Loucy (cell line): ENCODE results near the gene ZIC1.

Experiments used
- EZH2phosphoT487 ChIP-seq: fragments of 200-600 bp; IDR thresholded peaks from 2 replicates; pipeline ENCODE4 v1.6.1; 2018; ENCODE audit warnings: antibody characterized with exemption, mild to moderate bottlenecking, moderate library complexity, borderline replicate concordance
- TF ChIP-seq, protein P1 (sequence below): fragments of 200-600 bp; sonication (generic); conservative IDR thresholded peaks from 2 replicates; pipeline ENCODE4 v1.5.1; 2014; ENCODE audit warnings: mild to moderate bottlenecking, antibody characterized with exemption, low read length

DNA sequence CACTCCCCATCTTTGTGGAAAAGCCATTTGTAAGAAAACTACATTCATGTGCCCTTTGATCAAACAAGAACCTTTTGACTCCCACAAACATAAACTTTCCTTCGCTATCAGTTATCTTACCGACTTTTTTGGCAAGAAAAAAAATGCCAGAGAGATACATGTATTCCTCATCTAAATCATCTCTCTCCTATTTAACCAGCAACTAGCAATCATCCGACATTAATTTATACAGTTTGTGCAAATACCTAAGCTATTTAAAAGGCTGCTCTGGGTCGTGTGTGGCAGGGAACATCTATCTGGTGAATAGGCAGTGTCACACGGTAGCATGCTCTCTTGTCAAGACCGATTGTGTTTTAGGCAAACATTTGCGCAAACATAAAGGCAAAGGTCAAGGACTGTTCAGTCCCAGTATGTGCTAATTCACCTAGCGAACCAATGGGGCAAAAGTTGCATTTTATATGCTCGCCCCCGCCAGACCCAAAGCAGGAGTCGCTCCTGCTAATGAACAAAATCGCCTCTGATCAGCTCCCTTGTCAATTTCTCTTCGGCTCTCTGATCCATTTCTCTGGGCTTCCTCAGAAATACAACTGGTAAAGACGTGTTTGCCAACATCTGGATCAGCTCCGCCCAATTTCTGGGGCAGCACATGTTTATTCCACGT lies 40.5 kb upstream of the ZIC1 start:
- TF ChIP-seq, protein P1, sequence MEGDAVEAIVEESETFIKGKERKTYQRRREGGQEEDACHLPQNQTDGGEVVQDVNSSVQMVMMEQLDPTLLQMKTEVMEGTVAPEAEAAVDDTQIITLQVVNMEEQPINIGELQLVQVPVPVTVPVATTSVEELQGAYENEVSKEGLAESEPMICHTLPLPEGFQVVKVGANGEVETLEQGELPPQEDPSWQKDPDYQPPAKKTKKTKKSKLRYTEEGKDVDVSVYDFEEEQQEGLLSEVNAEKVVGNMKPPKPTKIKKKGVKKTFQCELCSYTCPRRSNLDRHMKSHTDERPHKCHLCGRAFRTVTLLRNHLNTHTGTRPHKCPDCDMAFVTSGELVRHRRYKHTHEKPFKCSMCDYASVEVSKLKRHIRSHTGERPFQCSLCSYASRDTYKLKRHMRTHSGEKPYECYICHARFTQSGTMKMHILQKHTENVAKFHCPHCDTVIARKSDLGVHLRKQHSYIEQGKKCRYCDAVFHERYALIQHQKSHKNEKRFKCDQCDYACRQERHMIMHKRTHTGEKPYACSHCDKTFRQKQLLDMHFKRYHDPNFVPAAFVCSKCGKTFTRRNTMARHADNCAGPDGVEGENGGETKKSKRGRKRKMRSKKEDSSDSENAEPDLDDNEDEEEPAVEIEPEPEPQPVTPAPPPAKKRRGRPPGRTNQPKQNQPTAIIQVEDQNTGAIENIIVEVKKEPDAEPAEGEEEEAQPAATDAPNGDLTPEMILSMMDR: no peak
- TF ChIP-seq EZH2phosphoT487: no peak
